HG03039 (cell line): ENCODE data around the gene WDFY2.
"Not testable (repeated sequence)": the region's sequence is repeated elsewhere in the genome, so short reads cannot be mapped to it uniquely, and the experiment has no call there.

ENCODE experiments used
- ATAC-seq: cut with Tn5 transposase; IDR thresholded peaks from one replicate; pipeline ENCODE4 v1.9.1; 2021; ENCODE audit warnings: mild to moderate bottlenecking, moderate library complexity; ENCODE audit not compliant: unreplicated experiment

WDFY2 gene

DNA sequence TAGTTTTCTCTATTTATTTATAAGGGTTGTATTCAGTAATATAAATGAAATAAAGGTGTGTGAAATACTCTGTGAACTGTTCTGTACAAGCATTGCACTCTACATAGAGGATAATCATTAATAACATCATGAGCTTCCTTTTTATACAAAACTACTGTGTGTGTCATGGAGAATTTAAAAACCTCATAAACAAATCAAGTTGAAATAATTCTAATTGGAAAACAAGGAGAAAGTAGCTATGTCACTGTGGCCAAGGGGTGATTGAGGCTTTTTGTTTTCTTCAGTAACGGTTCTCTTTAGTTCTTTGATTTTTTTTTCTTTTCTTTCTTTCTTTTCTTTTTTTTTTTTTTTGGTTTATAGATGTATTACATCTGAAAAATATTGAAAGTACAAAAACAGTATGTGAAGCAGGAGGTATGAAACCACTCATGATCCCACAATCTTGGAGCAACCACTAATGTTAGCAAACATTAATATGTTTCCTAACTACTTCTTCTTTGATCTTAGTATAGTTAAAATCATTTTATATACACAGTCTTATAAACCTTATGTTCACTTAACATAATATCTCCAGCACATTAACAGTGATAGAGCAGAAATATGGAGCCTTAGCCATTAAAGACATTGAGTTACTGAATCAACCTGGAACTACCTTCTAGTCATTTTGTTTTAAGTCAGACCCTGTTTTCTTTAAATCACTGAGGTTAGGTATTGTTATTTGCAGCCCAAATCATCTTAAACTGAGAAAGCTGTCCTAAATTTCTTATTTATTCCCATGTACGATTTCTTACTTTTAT is 45.4 kb downstream of the WDFY2 start:
- no peak for ATAC-seq

GRCh38 chr13:51630288-51630615 is 46.0 kb downstream of the WDFY2 start:
- no peak for ATAC-seq

GRCh38 chr13:51632591-51633362 is 48.5 kb downstream of the WDFY2 start:
- ATAC-seq: no peak

GRCh38 chr13:51635137-51635878 is 51.0 kb downstream of the WDFY2 start:
- no peak for ATAC-seq

GRCh38 chr13:51636349-51636890 is 52.2 kb downstream of the WDFY2 start:
- no peak for ATAC-seq

DNA sequence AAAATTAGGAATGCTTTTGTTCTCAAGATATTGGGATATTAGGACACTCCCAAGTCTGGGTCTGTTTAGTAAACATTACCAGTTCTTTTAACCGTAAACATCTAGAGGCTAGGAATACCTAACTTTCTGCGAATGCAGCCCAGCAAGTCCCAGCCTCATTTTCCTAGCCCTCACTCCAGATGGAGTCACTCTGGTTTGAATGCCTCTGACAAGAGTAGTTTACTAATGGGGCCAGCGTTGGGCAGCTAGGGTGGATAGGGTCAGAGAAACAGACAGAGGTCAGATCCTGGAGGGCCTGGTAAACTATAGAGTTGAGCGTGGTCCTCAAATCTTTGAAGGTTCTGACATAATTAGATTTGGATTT is 53.6 kb downstream of the WDFY2 start:
- ATAC-seq: no peak

DNA sequence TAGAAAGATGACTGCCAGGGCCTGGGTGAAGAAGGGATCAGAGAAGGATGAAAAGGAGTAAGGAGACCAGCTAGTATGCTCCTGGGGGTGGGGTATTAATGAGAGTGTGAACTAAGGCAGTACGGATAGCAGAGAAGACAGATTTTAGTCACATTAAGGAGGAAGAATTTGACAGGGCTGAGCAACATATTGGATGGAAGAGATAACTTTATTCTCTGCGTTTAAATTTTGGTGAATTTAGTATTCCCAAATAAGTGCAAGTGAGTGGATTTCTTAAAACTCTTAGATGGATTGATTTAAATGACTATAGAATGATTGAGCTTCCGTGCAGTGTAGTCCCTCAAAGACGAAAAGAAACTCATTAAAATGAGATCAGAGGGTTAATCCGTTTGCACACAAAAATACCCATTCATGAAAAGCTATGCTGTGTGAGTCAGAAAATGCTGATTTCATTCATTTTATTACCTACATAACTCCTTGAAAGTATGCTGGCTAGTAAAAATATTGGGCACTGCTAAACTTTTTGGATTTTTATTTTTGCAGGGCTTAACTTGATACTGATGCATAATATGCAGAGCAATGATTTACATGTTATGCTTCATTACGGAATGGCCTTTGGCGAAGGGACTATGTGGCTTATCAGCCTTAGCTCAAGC is 54.1 kb downstream of the WDFY2 start:
- ATAC-seq: no peak

DNA sequence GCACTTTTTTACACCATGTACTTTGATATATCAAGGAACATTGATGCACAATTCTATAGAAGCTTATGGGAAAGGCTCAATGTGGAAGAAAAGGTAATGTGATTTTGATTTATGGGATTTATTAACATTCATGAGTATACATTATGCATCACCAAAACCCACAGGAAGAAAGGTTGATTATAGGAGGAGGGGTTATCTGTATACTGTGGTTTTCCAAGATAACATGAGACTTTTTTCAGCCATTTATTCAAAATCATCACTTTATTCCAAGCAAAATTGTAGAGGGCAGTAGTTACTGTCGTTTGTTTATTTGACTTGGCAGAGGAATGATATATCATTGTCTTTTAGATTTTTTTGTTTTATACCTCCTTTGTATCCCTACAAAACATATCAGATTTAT is 54.9 kb downstream of the WDFY2 start:
- no peak for ATAC-seq

DNA sequence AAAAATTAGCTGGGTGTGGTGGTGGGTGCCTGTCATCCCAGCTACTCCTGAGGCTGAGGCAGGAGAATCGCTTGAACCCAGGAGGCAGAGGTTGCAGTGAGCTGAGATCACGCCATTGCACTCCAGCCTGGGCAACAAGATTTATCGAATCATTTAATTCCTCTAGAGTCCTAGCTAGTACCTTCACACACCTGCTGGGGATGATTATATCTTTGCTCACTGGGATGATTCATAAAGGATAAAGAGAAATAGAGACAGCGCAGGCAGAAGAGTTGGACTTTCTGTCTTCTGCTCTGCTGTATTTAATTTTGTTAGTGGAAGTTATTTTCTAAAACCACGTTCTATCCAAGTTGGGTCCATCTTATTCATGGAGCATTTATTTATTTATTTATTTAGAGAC is 56.4 kb downstream of the WDFY2 start:
- not testable (repeated sequence) for ATAC-seq

GRCh38 chr13:51643105-51643881 is 59.0 kb downstream of the WDFY2 start:
- no peak for ATAC-seq

GRCh38 chr13:51643882-51644281 is 59.6 kb downstream of the WDFY2 start:
- ATAC-seq: no peak

GRCh38 chr13:51644654-51645053 is 60.4 kb downstream of the WDFY2 start:
- ATAC-seq: no peak

DNA sequence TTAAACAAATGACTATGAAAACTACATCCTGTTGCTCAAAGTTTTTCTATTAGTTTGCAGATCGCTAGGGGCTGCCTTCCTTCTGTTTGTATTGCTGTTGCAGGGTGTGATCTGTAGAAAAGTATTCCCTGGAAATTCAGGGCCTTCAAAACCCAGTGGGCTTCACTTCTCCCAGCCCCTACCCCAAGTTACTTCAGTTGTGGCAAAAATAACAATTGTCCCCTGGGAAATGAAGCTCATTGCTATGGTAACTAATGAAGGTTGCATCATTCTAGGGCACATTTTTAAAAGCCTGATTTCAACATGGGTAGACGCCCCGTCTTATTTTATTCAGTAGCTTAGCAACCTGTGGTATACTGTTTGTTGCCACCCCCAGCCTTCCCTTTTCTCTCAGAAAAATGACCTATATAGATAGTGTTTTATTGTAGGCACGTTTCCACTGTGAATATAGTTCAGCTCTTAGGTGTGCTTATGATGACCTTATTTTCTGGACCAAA is 60.9 kb downstream of the WDFY2 start:
- no peak for ATAC-seq

DNA sequence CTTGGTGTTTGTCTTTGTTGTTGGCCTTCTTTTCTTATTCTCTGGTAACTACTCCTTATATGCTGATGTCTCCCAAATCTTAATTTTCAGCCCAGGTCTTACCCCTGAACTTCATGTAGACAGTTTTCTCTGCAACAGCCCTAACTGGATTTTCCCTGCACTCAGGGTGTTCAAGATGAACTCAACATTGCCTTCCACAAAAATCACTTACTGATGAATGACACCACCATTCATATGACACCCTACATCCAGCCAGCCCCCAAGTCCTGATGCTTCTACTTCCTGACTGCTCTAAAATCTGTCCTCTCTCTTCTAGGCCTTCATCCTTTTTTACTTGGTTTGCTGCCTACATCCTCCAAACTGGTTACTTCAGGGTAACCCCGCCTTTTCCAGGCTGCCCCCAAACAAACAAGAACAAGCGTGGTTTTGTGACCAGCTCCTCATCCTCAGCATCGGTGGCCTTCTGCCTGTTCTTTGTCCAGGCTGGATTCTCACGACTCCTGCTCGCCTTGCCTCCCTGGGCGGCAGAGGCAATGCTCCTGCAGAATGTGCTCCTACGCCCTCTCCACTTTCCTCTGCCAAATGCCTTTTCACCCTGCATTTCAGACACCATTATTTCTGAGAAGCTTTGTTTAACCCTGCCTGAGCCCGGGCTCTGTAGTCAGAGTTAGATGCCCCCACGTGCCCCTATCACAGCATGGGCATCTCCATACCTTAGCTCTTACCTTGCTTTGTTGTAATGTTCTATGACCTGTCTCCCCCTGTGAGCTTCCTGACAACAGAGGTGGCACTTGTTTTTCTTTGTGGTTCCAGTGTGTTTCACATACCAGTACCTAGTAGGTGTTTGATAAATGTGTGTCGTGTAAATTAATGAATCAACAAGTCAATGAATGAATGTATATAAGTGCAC is 61.8 kb downstream of the WDFY2 start:
- no peak for ATAC-seq

DNA sequence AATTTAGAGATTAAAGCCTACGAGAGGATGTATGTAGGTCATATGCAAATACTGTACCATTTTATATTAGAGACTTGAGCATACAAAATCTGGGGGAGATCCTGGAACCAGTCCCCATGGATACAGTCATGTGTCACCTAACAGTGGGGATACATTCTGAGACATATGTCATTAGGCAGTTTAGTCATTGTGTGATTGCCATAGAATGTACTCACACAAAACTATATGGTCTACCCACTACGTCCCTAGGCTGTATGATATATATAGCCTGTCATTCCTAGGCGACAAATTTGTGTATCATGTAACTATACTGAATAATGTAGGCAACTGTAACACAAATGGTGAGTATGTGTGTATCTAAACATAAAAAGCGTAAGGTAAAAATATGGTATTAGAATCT is 62.8 kb downstream of the WDFY2 start:
- no peak for ATAC-seq

GRCh38 chr13:51652193-51652592 is 67.9 kb downstream of the WDFY2 start:
- ATAC-seq: not testable (repeated sequence)

GRCh38 chr13:51659276-51660127 is 75.2 kb downstream of the WDFY2 start:
- no peak for ATAC-seq

GRCh38 chr13:51660813-51661212 is 76.6 kb downstream of the WDFY2 start:
- ATAC-seq: no peak
